ENCODE data around the gene HCFC1R1.

DNA sequence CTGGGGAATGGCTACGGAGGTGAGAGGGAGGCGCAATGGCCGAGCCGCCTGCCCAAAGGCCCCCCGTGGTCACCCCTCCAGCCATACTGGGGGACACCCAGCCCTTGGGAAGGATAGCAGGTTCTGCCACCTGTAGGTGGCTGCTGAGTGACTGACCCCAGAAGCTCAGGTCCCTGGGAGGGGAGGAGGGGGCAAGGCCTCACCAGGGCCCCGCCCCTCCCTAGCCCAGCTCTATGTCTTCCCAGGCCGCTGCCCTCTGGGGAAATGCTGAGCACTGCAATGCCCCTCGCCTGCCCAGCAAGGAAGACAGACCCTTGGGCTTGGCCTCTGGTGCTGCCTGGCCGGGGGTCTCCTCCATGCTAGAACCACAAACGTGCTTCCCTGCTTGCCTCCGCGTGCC lies 22.4 kb downstream of the HCFC1R1 start:
- TF ChIP-seq CTCF (IDR thresholded peaks at IDR 0.05; ENCODE audit: borderline replicate concordance, extremely low read depth, low read length, poor library complexity, severe bottlenecking): no peak
- no peak for TF ChIP-seq EZH2 (IDR thresholded peaks at IDR 0.05; ENCODE audit: borderline replicate concordance, low read depth, low read length, severe bottlenecking)
